ENCODE measurements around the gene BMP7.

BMP7 gene

GRCh38 chr20:57188576-57189079 is 77.8 kb downstream of the BMP7 start:
- TF ChIP-seq CTCF (IDR thresholded peaks at IDR 0.05; ENCODE audit: control insufficient read depth, extremely low read depth, insufficient read depth): no peak
- no peak for DNase-seq (ENCODE audit: low read depth)
- H3K4me3 ChIP-seq (ENCODE audit: low read depth, low read length): no peak overlapping the region

- DNase-seq (ENCODE audit: low read depth): no peak
- H3K4me3 ChIP-seq (ENCODE audit: low read depth, low read length): no peak overlapping the region
- no peak for TF ChIP-seq CTCF (IDR thresholded peaks at IDR 0.05; ENCODE audit: control insufficient read depth, extremely low read depth, insufficient read depth)
These were observed 78.4 kb downstream of the BMP7 start for GRCh38 chr20:57188056-57188455.

GRCh38 chr20:57187068-57187634 is 79.3 kb downstream of the BMP7 start:
- DNase-seq (ENCODE audit: low read depth): no peak
- H3K4me3 ChIP-seq (ENCODE audit: low read depth, low read length): no peak overlapping the region
- no peak for TF ChIP-seq CTCF (IDR thresholded peaks at IDR 0.05; ENCODE audit: control insufficient read depth, extremely low read depth, insufficient read depth)

GRCh38 chr20:57186192-57186591 is 80.2 kb downstream of the BMP7 start:
- no peak overlapping the region for H3K4me3 ChIP-seq (ENCODE audit: low read depth, low read length)
- TF ChIP-seq CTCF (IDR thresholded peaks at IDR 0.05; ENCODE audit: control insufficient read depth, extremely low read depth, insufficient read depth): no peak
- no peak for DNase-seq (ENCODE audit: low read depth)

- no peak overlapping the region for H3K4me3 ChIP-seq (ENCODE audit: low read depth, low read length)
- TF ChIP-seq CTCF (IDR thresholded peaks at IDR 0.05; ENCODE audit: control insufficient read depth, extremely low read depth, insufficient read depth): no peak
- no peak for DNase-seq (ENCODE audit: low read depth)
These were observed 81.2 kb downstream of the BMP7 start for GRCh38 chr20:57185188-57185743.

- TF ChIP-seq CTCF (IDR thresholded peaks at IDR 0.05; ENCODE audit: control insufficient read depth, extremely low read depth, insufficient read depth): no peak
- no peak for DNase-seq (ENCODE audit: low read depth)
These were observed 82.9 kb downstream of the BMP7 start for GRCh38 chr20:57183457-57184009.

More at GRCh38 chr20:57183457-57184009, 82.9 kb downstream of the BMP7 start:
- no peak overlapping the region for H3K4me3 ChIP-seq (ENCODE audit: low read depth, low read length)

All from LNCaP clone FGC (cell line).